ENCODE data around the gene E2F1. TPM values are rescaled to one million over a fixed set of nuclear protein-coding genes. Genes with fewer than 3 reads are reported as not detected.
"Not testable (repeated sequence)": the region's sequence is repeated elsewhere in the genome, so short reads cannot be mapped to it uniquely, and the experiment has no call there.

E2F1 gene
- total RNA-seq, 3 donors from 2014 or later (not counting 1 experiment from before 2014, with no cell fraction given) = 4.6 to 5.6 (median 4.7) TPM

- no peak for TF ChIP-seq CTCF (IDR thresholded peaks at IDR 0.05)
- no peak for DNase-seq
- no peak overlapping the region for H3K4me3 Mint-ChIP-seq
- intact Hi-C loops (cut with micrococcal nuclease) = no loop called here
- H3K36me3 Mint-ChIP-seq = peaks cover 16% of the 10 kb centered on the region
- ATAC-seq = no peak
- H3K9me3 Mint-ChIP-seq = no peaks in the 10 kb centered on the region
- Histone ChIP-seq H3K9me3 (ENCODE audit: control insufficient read depth, insufficient read depth, low read length) (no peaks in the 10 kb centered on the region), H3K27me3 (ENCODE audit: control insufficient read depth, insufficient read depth, low read length) (no peaks in the 10 kb centered on the region), H3K36me3 (ENCODE audit: control insufficient read depth, insufficient read depth, low read length) (peaks cover 34% of the 10 kb centered on the region), H3K4me1 (ENCODE audit: control insufficient read depth, insufficient read depth, low read length) (no peaks in the 10 kb centered on the region), H3K27ac (ENCODE audit: low read length) (no peak overlapping the region), H3K4me3 (ENCODE audit: low read length) (no peak overlapping the region)
- 100% methylated on average over 3 of the region's 3 CpGs for WGBS (ENCODE audit: insufficient coverage)
- H3K27me3 Mint-ChIP-seq (ENCODE audit: low read depth in 2 of 2) = no peaks in the 10 kb centered on the region
- no peaks in the 10 kb centered on the region for H3K4me1 Mint-ChIP-seq
- H3K27ac Mint-ChIP-seq = no peak overlapping the region
Measured at GRCh38 chr20:33635341-33635740, 50.8 kb downstream of the E2F1 start.

GRCh38 chr20:33631910-33632309, 54.3 kb downstream of the E2F1 start:
- WGBS (ENCODE audit: insufficient coverage) = 98% methylated on average over 3 of the region's 4 CpGs

GRCh38 chr20:33630507-33630906, 55.7 kb downstream of the E2F1 start:
- H3K4me3 Mint-ChIP-seq = no peak overlapping the region
- Histone ChIP-seq H3K36me3 (ENCODE audit: control insufficient read depth, insufficient read depth, low read length) (peaks cover 27% of the 10 kb centered on the region), H3K27ac (ENCODE audit: low read length) (no peak overlapping the region), H3K27me3 (ENCODE audit: control insufficient read depth, insufficient read depth, low read length) (no peaks in the 10 kb centered on the region), H3K9me3 (ENCODE audit: control insufficient read depth, insufficient read depth, low read length) (no peaks in the 10 kb centered on the region), H3K4me3 (ENCODE audit: low read length) (no peak overlapping the region), H3K4me1 (ENCODE audit: control insufficient read depth, insufficient read depth, low read length) (no peaks in the 10 kb centered on the region)
- H3K27ac Mint-ChIP-seq = no peak overlapping the region
- TF ChIP-seq CTCF (IDR thresholded peaks at IDR 0.05) = no peak
- peaks cover 9% of the 10 kb centered on the region for H3K36me3 Mint-ChIP-seq
- no peaks in the 10 kb centered on the region for H3K27me3 Mint-ChIP-seq (ENCODE audit: low read depth in 2 of 2)
- DNase-seq (no peak), ATAC-seq (no peak)
- 98% methylated on average over 4 of the region's 4 CpGs for WGBS (ENCODE audit: insufficient coverage)
- no peaks in the 10 kb centered on the region for H3K9me3 Mint-ChIP-seq
- H3K4me1 Mint-ChIP-seq = peaks cover under 1 to 2% of the 10 kb centered on the region in 2 donors
- intact Hi-C loops (cut with micrococcal nuclease) = no loop called here

More at GRCh38 chr20:33631910-33632309, 54.3 kb downstream of the E2F1 start:
- peaks cover 13% of the 10 kb centered on the region for H3K36me3 Mint-ChIP-seq
- H3K4me3 Mint-ChIP-seq; ATAC-seq; DNase-seq; H3K4me1 Mint-ChIP-seq; intact Hi-C loops (cut with micrococcal nuclease); H3K9me3 Mint-ChIP-seq; H3K4me1 ChIP-seq (ENCODE audit: control insufficient read depth, insufficient read depth, low read length); H3K9me3 ChIP-seq (ENCODE audit: control insufficient read depth, insufficient read depth, low read length); H3K27ac Mint-ChIP-seq; H3K4me3 ChIP-seq (ENCODE audit: low read length); H3K27me3 Mint-ChIP-seq (ENCODE audit: low read depth in 2 of 2); H3K27ac ChIP-seq (ENCODE audit: low read length); H3K27me3 ChIP-seq (ENCODE audit: control insufficient read depth, insufficient read depth, low read length): not testable (repeated sequence)
- H3K36me3 ChIP-seq (ENCODE audit: control insufficient read depth, insufficient read depth, low read length) = peaks cover 29% of the 10 kb centered on the region

- Mint-ChIP-seq H3K27me3 (ENCODE audit: low read depth in 2 of 2) (no peaks in the 10 kb centered on the region), H3K4me1 (peaks cover 5 to 8% of the 10 kb centered on the region in 2 donors), H3K27ac (no peak overlapping the region), H3K4me3 (no peak overlapping the region), H3K9me3 (no peaks in the 10 kb centered on the region), H3K36me3 (peaks cover 9% of the 10 kb centered on the region)
- Histone ChIP-seq H3K4me3 (ENCODE audit: low read length) (no peak overlapping the region), H3K27me3 (ENCODE audit: control insufficient read depth, insufficient read depth, low read length) (no peaks in the 10 kb centered on the region), H3K9me3 (ENCODE audit: control insufficient read depth, insufficient read depth, low read length) (no peaks in the 10 kb centered on the region), H3K36me3 (ENCODE audit: control insufficient read depth, insufficient read depth, low read length) (peaks cover 27% of the 10 kb centered on the region), H3K27ac (ENCODE audit: low read length) (no peak overlapping the region), H3K4me1 (ENCODE audit: control insufficient read depth, insufficient read depth, low read length) (peaks cover 3% of the 10 kb centered on the region)
- 100% methylated on average over 5 of the region's 5 CpGs for WGBS (ENCODE audit: insufficient coverage)
- no peak for DNase-seq
- TF ChIP-seq CTCF (IDR thresholded peaks at IDR 0.05) = no peak
- no peak for ATAC-seq
- intact Hi-C loops (cut with micrococcal nuclease) = no loop called here
Measured at GRCh38 chr20:33629979-33630378, 56.2 kb downstream of the E2F1 start.

Measured in natural killer cell (primary cell).